GM10248 (cell line): Measurements from ENCODE around the gene CDC6.
"Not testable (repeated sequence)": the region's sequence is repeated elsewhere in the genome, so short reads cannot be mapped to it uniquely, and the experiment has no call there.

Experiments
- CTCF ChIA-PET: fragments of 300-600 bp; sonication (Branson Sonifier 250); formaldehyde crosslinking; extraction: SDS; loops from one replicate; lab custom pipeline; 2021; ENCODE audit warnings: antibody characterized with exemption; lab: Yijun Ruan, JAX
- POLR2A ChIA-PET: fragments of 350-650 bp; sonication (Branson Sonifier 250); formaldehyde crosslinking; extraction: SDS; loops from one replicate; lab custom pipeline; 2020; ENCODE audit warnings: antibody characterized with exemption; lab: Yijun Ruan, JAX
- DNase-seq: peaks from one replicate; pipeline ENCODE4 v3.0.0; 2012; ENCODE audit errors: extremely low spot score
- CTCF ChIP-seq: IDR thresholded peaks from 2 replicates; pipeline ENCODE4 v1.5.1; 2012; ENCODE audit warnings: mild to moderate bottlenecking, low read depth; ENCODE audit errors: extremely low read depth, missing control alignments, control extremely low read depth

The CDC6 gene

GRCh38 chr17:40293363-40293762 lies 5.7 kb downstream of the CDC6 start:
- no peak for DNase-seq
- TF ChIP-seq CTCF: no peak
- CTCF ChIA-PET: interaction anchor here (1.1 to 30.0 kb wide), 11 partner anchors 10 to 180 kb away, joined by 3 to 604 read pairs (median 5); partner anchors contain the start of genes GJD3 and RARA
- POLR2A ChIA-PET: no interaction called here

- DNase-seq: no peak
- TF ChIP-seq CTCF: no peak
- ChIA-PET CTCF (interaction anchor here (0.8 to 30.0 kb wide), 6 partner anchors 8 to 181 kb away, joined by 3 to 604 read pairs (median 4); partner anchors contain the start of genes GJD3 and WIPF2), POLR2A (no interaction called here)
Observed at GRCh38 chr17:40295488-40296436, 8.1 kb downstream of the CDC6 start.

- no peak for DNase-seq
- ChIA-PET POLR2A (interaction anchor here (0.6 kb wide), 1 partner anchor 1396 kb away, joined by 4 read pairs; no protein-coding TSS in a partner anchor), CTCF (interaction anchor here (1.6 to 30.0 kb wide), 2 partner anchors 59 to 79 kb away, joined by 4 to 604 read pairs; partner anchors contain the start of genes GJD3 and WIPF2)
- no peak for TF ChIP-seq CTCF
Observed at GRCh38 chr17:40297511-40297910, 9.8 kb downstream of the CDC6 start.

- ChIA-PET POLR2A (interaction anchor here (0.6 kb wide), 1 partner anchor 80 kb away, joined by 4 read pairs; the partner anchor contains the start of gene WIPF2), CTCF (interaction anchor here (0.8 to 30.0 kb wide), 7 partner anchors 8 to 101 kb away, joined by 3 to 604 read pairs (median 5); partner anchors contain the start of genes GJD3 and RARA)
- TF ChIP-seq CTCF: no peak
- no peak for DNase-seq
Observed at GRCh38 chr17:40298726-40299125, 11.0 kb downstream of the CDC6 start.

GRCh38 chr17:40299159-40299757 lies 11.6 kb downstream of the CDC6 start:
- DNase-seq: not testable (repeated sequence)
- CTCF ChIA-PET: interaction anchor here (0.8 to 30.0 kb wide), 9 partner anchors 8 to 101 kb away, joined by 3 to 604 read pairs (median 5); partner anchors contain the start of genes GJD3 and RARA

GRCh38 chr17:40301315-40301714 lies 13.6 kb downstream of the CDC6 start:
- POLR2A ChIA-PET: no interaction called here
- no peak for TF ChIP-seq CTCF
- no peak for DNase-seq
- CTCF ChIA-PET: interaction anchor here (1.0 to 30.0 kb wide), 11 partner anchors 7 to 1394 kb away, joined by 3 to 604 read pairs (median 13); partner anchors contain the start of gene GJD3

More at GRCh38 chr17:40299159-40299757, 11.6 kb downstream of the CDC6 start:
- POLR2A ChIA-PET: interaction anchor here (0.6 to 0.7 kb wide), 2 partner anchors 29 to 80 kb away, joined by 3 to 4 read pairs; partner anchors contain the start of gene WIPF2
